GM15510 (cell line): ENCODE data around the gene SH3PXD2A.

Experiments used
- POLR2A ChIP-seq: IDR thresholded peaks from 3 replicates; pipeline ENCODE4 v1.6.1; 2011; ENCODE audit warnings: borderline replicate concordance; ENCODE audit not compliant: insufficient read length; ENCODE audit errors: extremely low read depth

Gene SH3PXD2A

DNA sequence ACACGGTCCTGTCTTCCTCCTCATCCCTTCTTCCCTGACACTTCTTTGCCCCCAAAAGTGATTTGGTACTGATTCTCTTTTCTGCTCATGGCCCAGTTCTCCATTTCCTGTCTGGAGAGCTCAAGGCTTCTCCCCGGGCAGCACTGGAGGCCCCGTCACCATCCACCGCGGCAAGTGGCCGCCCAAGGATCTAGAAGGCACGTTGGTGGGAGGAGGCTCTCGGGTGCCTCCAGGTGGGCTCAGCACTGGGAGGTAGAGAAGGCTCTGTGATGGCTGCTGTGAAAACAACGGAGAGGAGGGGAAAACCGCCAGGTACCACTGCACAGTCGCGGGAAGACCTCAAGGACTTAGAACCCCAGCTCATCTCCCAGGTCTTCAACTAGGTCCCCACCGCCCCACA lies 227.5 kb downstream of the SH3PXD2A start:
- no peak for TF ChIP-seq POLR2A

DNA sequence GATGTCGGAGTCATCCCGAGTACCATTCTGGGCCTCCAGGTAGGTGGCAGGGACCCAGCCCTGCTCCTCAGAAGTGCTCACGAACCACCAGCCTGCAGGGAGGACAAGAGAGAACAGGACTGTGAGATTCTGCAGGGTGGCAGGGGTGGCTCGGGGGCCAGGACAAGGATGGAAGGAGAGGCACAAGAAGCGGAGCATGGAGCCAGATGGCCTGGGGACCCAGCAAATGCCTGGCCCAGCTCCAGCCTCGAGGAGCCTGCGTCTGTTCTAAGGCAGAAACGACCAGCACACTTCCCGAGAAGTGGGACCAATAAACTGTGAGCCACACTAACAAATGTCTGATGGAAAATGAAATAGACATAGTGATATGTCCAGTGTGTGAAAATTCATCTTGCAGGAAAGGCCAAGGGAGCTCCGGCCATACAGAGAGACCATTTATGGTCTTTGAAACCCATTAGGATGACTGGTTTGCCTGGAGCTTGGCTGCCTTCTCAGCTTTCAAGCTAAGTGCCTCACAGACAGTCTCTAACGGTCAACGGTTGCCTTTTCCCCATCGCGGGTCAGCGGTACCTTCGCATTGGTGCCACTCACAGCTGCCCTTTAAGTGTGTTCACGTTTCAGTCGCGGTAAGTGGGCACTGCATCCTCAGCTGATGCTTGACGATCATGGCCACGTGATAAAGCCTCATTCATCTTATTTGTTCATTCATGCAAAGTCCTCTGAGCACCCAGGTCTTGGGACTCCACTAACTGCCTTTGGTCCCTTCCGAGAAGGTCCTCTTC lies 228.1 kb downstream of the SH3PXD2A start:
- no peak for TF ChIP-seq POLR2A

DNA sequence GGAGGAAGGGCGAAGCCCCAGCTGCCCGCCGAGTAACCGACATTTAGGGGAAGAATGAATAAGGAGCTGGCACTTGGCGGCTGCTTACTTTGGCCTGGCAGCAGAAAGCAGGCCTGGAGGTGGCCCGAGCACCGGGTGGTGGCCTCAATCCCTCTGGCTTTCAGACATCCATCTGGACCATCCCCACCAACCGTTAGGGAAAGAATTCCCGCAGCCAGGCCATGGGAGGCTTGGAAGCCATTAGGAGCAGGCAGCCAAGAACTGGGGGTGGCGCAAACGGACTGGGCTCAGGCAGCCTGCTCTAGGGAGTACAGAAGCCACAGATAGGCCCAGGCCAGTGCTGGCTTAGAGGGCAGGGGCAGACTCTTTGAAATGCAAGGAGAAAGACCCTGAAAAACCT lies 229.2 kb downstream of the SH3PXD2A start:
- no peak for TF ChIP-seq POLR2A

DNA sequence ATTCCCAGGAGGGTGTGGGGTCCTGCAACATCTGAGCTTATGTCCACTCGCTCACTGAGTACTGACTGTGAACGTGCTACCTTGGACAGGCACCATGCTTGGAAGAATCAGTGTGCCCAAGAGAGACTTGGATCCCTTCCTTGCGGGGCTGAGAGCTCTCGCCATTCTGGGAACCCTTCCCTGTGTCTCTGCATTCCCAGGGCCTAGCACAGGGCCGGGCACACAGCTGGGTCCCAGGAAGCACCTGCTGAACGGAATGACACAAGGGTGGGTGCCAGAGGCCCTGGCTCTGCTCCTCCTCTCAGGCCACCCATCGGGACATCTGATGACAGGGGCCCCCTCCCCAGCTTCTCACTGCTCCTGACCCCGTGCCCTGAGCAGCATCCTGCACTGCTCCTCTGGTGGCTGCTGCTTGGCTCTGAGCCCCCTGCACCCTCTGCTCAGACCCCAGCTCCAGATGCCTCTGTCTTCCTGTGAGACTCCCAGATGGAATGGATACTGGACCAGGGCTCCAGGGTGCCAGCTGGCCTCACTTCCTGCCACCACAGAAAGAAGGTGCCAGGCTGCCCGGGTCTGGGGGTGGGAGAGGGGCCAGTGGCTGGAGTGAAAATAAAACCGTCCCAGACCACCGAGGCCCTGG lies 232.3 kb downstream of the SH3PXD2A start:
- no peak for TF ChIP-seq POLR2A

DNA sequence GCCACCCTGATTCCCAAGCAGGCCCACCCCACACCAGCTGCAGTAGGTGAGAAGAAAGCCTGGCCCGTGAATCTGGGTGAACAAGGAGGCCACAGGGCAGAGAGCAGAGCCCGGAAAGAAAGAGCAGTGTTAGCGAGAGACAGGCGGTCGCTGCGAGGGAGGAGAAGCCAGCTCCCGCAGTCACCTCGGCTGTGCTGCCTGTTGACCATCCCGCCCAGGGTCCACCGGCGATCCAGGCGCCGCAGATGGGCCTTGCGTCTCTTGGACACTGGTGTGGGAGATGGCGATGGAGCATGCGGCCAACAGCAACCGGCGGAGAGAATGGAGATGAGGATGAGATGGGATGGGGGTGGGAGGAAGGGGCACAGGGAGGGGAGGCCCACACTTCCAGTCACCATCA lies 233.1 kb downstream of the SH3PXD2A start:
- TF ChIP-seq POLR2A, result no peak

DNA sequence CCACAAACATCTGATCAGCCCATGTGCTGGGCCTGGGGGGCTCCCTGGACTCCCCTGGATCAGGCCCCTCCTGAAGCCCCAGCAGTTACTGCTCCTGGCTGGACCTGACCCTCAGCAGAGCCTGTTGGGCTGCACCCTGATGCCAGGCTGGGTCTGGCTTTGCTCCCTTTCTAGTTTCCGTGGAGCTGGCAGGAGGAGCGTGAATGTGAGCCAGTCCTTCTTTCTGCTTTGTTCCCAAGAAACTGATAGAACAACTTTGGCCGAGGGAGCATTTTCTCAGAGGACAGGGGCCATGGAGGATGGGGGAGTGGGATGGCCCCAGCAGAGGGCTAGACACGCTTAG lies 233.6 kb downstream of the SH3PXD2A start:
- TF ChIP-seq POLR2A, result no peak

DNA sequence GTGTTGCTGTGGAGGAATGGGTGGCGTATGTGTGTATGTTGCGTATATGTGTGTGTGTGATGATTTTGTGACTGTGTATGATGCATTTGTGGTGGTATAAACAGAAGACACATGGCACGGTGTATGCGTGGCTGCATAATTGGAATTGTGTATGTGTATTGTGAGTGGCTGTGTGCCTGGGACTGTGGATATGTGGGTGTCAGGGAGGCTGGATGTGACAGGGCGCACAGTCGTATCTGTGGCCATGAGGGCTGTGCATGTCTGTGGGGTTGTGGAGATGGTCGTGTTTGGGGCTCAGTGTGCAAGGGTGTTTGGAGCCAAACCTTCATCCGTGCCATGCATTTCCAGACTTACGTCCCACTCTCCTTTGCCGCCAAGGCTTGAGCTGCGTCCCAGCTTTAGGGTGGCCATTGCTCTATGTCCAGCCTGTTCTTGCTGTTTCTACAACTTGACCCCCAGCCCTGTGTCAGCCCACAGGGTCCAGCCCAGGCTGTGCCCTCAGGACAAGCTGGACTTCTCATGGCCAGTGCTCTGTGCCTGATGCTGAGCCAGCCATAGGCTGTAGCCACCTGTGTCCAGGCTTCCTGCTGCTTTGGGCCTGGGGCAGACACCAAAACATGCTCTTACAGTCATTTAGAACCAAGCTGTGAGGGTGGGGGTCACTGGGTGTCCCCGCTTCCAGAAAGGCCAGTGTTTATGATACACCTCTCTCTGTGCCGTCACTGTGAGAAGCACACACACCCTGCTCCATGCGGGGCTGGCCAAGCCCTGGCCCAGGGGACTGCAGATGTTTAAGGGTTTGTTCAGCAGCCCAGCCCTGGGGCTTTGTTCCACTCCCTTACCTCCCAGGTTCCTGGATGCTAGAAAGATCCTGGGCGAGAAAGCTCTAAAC lies 234.2 kb downstream of the SH3PXD2A start:
- no peak for TF ChIP-seq POLR2A

DNA sequence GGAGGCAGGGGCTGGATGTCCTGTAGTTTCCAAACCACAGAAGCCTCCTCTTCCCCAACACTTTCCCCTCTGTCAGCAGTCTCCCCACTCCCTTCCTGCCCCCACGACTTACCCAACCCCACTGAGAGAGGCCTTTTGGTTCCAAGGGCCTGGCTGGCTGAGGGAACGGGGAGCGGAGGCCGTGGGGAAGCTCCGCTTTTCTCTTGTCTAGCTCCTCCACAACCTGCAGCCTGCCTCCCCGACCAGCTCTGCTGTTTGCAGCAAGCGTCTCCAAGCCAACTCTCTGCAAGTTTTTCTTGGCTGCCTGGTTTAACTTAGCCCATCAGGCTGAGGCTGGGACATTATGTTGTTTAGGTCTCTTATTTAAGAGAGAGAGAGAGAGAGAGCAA lies 235.0 kb downstream of the SH3PXD2A start:
- no peak for TF ChIP-seq POLR2A

DNA sequence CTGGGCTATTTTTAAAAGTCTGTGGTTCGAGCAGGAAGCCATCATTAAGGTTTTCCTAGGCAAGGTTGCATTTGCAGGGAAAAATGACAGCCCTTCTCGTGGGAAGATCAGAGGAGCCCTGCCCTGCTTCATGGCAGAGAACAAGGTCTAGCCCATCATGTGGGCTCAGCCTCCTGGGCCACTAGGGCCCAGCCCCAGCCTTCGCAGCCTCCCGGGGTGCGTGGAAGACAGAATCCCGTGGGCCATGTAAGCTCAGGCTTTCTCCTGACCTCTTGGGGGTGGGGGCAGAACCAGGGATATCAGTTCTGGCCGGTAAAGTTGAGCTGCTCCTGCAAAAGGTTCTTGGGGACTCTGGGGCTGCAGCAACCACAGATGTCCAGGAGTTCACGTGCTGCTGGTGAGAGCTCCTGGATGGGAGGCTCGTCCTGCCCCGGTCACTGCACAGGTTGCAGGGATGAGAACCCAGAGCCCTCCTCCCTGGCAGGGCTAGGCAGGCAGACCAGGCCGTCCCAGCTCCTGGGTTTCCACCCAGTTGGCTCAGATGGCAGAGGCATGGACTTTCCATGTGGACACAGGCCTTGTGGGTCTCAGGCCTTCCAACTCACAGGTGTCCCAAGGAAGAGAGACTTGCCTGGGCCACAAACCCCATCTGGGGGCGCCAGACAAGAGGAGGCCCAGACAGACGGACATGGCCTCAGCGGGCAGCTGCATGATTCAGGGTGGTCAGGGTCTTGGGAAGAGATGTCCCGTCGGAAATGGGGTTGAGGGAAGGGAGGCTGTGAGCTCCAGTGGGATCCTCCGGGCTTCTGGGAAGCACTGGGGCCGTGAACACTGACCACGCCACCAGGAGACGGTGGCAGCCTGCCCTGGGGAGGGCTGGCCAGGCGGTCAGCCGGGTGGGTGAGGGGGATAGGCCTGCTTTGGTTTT lies 235.7 kb downstream of the SH3PXD2A start:
- TF ChIP-seq POLR2A, result no peak

DNA sequence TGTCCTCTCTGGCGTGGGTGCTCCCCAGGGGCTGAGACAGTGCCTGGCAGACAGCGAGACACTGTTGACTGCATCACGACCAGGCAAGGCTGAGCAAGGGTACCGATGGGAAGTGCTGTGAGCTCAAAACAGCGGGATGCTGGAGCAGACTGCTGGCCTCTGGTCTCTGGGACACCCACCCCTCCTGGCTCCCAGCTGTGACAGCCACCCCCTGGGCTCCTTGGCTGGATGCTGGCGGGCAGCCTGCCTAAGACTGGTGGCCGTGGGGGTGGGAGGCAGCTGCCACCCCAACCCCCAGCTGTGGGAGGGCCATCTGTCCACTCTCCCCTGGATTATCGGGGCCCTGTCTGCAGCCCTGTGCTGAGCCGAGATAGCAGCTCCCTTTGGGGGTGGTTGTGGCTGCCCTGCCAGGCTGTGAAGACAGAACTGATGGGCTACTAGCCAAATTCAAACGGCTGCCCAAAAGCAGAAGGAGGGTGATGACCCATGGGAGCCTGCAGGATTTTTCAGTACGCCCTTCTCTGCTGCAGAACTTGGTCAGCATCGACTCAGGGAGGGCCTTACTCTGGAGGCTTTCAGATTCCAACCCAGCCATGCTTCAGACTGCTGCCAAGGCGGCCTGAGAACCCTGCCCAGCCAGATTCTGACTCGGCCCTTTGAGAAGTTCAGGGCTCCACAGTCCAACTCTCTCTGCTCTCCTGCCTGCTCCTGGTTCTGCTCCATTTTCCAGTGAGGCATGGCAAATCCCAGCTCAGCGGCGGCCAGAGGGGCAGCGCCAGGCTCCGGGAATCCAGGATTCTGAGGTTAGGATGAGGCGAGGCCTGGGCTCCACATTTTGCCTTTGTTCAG lies 236.6 kb downstream of the SH3PXD2A start:
- no peak for TF ChIP-seq POLR2A

DNA sequence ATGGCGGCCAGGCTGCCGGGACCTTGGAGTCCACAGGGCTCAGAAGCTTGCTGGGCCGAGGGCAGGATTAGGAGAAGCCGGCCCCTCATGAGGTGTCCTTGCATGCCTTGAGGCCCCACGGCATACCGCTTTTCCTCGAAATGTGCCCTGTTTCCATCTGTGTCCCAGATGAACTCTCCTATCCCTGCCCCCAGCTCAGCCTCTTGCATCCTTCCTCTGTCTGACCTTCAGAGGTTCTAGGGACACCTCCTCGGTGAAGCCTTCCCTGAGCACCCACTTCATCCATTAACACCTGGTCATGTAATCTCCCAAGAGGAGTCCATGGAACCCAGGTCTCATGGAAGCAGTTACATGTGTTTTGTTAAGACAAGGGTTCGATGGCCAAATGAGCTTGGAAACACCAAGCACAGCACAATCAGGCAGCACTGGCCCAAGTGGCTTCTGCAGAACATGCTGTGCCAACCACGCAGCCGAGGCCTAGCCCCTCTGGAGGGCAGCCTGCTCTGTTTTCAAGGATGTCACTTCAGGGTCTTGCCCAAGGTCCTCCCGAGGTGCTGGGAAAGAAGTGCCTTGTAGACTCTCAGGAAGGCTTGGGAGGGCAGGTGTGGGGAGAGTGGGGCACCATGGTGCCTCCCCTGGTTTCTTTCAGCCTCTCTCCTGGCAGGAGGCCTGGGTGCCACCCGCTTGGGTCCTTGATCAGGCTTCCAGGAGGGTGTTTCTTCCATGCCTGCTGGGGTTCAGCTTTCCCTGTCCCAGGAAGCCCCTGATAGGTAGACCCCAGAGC lies 237.6 kb downstream of the SH3PXD2A start:
- TF ChIP-seq POLR2A, result no peak

DNA sequence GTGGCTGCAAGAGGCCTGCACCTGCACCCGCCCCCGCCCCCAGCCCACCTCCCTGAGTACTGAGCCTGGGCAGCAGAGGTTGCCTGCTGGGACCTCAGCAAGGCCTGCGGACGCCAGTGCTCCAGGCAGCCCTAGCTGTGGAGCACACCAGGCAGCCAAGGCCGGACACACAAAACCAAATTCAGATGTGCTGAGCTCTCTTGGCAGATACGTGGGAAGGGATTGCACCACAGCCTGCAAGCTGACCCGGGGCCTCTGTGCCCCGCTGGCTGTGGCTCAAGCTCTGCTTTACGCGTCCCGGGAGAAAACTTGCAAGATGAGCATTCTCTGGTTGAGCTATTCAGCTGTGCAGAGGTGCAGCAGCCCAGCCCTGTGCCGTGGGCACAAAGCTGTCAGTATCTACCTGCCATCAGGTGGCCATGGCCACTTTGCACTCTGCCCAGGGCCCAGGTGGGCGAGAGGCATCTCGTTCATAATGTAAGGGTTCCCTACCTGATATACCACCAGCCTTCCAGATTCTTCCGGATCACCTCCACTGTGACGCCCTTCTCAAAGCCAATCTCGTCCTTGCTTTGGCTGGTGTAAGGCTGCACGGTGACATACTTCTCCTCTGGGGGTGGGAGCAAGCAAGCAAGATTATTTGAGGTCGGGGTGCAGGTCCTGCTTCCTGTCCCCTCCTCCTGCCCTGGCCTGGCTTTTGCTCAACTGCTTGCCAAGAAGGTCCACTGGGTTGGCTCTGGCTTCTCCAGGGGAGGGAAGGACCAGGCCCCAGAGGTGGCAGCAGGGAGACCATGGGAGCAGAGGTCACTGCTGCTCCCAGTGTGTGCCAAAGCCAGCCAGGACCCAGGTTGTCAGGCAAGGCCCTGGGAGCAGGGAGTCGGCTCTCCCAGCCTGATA lies 238.4 kb downstream of the SH3PXD2A start:
- no peak for TF ChIP-seq POLR2A
